ENCODE data around the gene PGP.

DNA sequence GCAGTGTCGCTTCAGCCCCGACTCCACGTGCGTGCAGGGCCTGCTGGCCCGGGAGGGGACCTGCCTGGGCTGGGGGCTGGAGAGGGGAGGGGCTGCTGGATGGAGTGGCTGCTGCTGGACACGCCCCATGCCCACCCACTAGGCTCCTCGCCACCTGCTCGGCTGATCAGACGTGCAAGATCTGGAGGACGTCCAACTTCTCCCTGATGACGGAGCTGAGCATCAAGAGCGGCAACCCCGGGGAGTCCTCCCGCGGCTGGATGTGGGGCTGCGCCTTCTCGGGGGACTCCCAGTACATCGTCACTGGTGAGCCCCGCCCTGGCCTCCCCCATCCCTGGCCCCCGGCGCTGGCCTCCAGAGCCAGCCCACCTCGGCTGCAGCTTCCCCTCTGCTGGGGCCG lies 6.3 kb downstream of the PGP start:
- TF ChIP-seq CTCF (IDR thresholded peaks at IDR 0.05) (no peak), POLR2AphosphoS5 (IDR thresholded peaks at IDR 0.05; ENCODE audit: low read depth, low read length) (no peak)
